DMS 273 (cell line): ENCODE data around the gene INCA1.

Source experiments
- DNase-seq: peaks from one replicate; lab custom pipeline; 2025; ENCODE audit not compliant: unreplicated experiment; lab: John Stamatoyannopoulos, UW

INCA1 gene

GRCh38 chr17:5011928-5012327 is 14.6 kb upstream of the INCA1 start:
- DNase-seq: no peak

- DNase-seq: no peak
Measured at GRCh38 chr17:5003214-5003867, 6.0 kb upstream of the INCA1 start.

GRCh38 chr17:5002121-5002788 is 4.9 kb upstream of the INCA1 start:
- no peak for DNase-seq

GRCh38 chr17:5000237-5000639 is 2.9 kb upstream of the INCA1 start:
- DNase-seq: no peak

- no peak for DNase-seq
Measured at GRCh38 chr17:4999430-5000093, 2.2 kb upstream of the INCA1 start.

- no peak for DNase-seq
Measured at GRCh38 chr17:4998732-4999429, 1.6 kb upstream of the INCA1 start.

GRCh38 chr17:4998027-4998731 is 857 bp upstream of the INCA1 start:
- DNase-seq: no peak

GRCh38 chr17:4994081-4994595 is 3.2 kb downstream of the INCA1 start:
- DNase-seq: no peak

- no peak for DNase-seq
Measured at GRCh38 chr17:4987767-4988567, 9.4 kb downstream of the INCA1 start.

- peak; percentile 84 for DNase-seq
Measured at GRCh38 chr17:4986951-4987766, 10.2 kb downstream of the INCA1 start, which contains the start of gene CAMTA2. Gene CAMTA2, minus strand, starts transcription at chr17:4987675. Its CDS starts 1,453 bp downstream, at chr17:4986222.

- no peak for DNase-seq
Measured at GRCh38 chr17:4986403-4986802, 10.9 kb downstream of the INCA1 start.

GRCh38 chr17:4982305-4982704 is 15.0 kb downstream of the INCA1 start:
- DNase-seq: no peak

GRCh38 chr17:4980644-4981216 is 16.6 kb downstream of the INCA1 start:
- DNase-seq: peak; percentile 72

GRCh38 chr17:4978726-4979125 is 18.6 kb downstream of the INCA1 start:
- no peak for DNase-seq

- DNase-seq: no peak
Measured at GRCh38 chr17:4974115-4974670, 23.1 kb downstream of the INCA1 start.

GRCh38 chr17:4973256-4974114 is 23.8 kb downstream of the INCA1 start:
- DNase-seq: no peak

GRCh38 chr17:4972752-4973151 is 24.6 kb downstream of the INCA1 start:
- no peak for DNase-seq
